ENCODE results near the gene ZDHHC14.
A peak's percentile ranks its signal among the peaks of the same experiment; 100 is the strongest.

ZDHHC14 gene

GRCh38 chr6:157666729-157667128 is 285.7 kb downstream of the ZDHHC14 start:
- no peak overlapping the region for H3K9ac ChIP-seq (ENCODE audit: low read length)
- no peaks in the 10 kb centered on the region for H3K36me3 ChIP-seq (ENCODE audit: control insufficient read depth, insufficient read depth, low read length)
- H3K4me1 ChIP-seq (ENCODE audit: control insufficient read depth, insufficient read depth, low read length) = peaks cover 3% of the 10 kb centered on the region
- no peak overlapping the region for H3K4me3 ChIP-seq (ENCODE audit: low read length)
- H3K27me3 ChIP-seq (ENCODE audit: control insufficient read depth, insufficient read depth, low read length) = no peaks in the 10 kb centered on the region
- no peak overlapping the region for H3K27ac ChIP-seq (ENCODE audit: low read depth, low read length)

GRCh38 chr6:157667211-157668008 is 286.4 kb downstream of the ZDHHC14 start:
- H3K9ac ChIP-seq (ENCODE audit: low read length) = no peak overlapping the region
- H3K36me3 ChIP-seq (ENCODE audit: control insufficient read depth, insufficient read depth, low read length) = no peaks in the 10 kb centered on the region
- H3K27ac ChIP-seq (ENCODE audit: low read depth, low read length) = no peak overlapping the region
- peaks cover 3% of the 10 kb centered on the region for H3K4me1 ChIP-seq (ENCODE audit: control insufficient read depth, insufficient read depth, low read length)
- H3K27me3 ChIP-seq (ENCODE audit: control insufficient read depth, insufficient read depth, low read length) = no peaks in the 10 kb centered on the region
- no peak overlapping the region for H3K4me3 ChIP-seq (ENCODE audit: low read length)

- no peak overlapping the region for H3K27ac ChIP-seq (ENCODE audit: low read depth, low read length)
- H3K36me3 ChIP-seq (ENCODE audit: control insufficient read depth, insufficient read depth, low read length) = no peaks in the 10 kb centered on the region
- H3K27me3 ChIP-seq (ENCODE audit: control insufficient read depth, insufficient read depth, low read length) = no peaks in the 10 kb centered on the region
- H3K4me3 ChIP-seq (ENCODE audit: low read length) = no peak overlapping the region
- no peak overlapping the region for H3K9ac ChIP-seq (ENCODE audit: low read length)
- H3K4me1 ChIP-seq (ENCODE audit: control insufficient read depth, insufficient read depth, low read length) = peaks cover 3% of the 10 kb centered on the region
These were observed 287.0 kb downstream of the ZDHHC14 start for GRCh38 chr6:157668009-157668401.

- Histone ChIP-seq H3K27ac (ENCODE audit: low read depth, low read length) (no peak overlapping the region), H3K4me1 (ENCODE audit: control insufficient read depth, insufficient read depth, low read length) (peaks cover 3% of the 10 kb centered on the region), H3K27me3 (ENCODE audit: control insufficient read depth, insufficient read depth, low read length) (no peaks in the 10 kb centered on the region), H3K9ac (ENCODE audit: low read length) (no peak overlapping the region), H3K4me3 (ENCODE audit: low read length) (no peak overlapping the region), H3K36me3 (ENCODE audit: control insufficient read depth, insufficient read depth, low read length) (no peaks in the 10 kb centered on the region)
These were observed 287.7 kb downstream of the ZDHHC14 start for GRCh38 chr6:157668713-157669112.

- no peaks in the 10 kb centered on the region for H3K27me3 ChIP-seq (ENCODE audit: control insufficient read depth, insufficient read depth, low read length)
- H3K9ac ChIP-seq (ENCODE audit: low read length) = no peak overlapping the region
- H3K4me3 ChIP-seq (ENCODE audit: low read length) = no peak overlapping the region
- peaks cover 3% of the 10 kb centered on the region for H3K4me1 ChIP-seq (ENCODE audit: control insufficient read depth, insufficient read depth, low read length)
- peak overlapping the region; percentile 15 for H3K27ac ChIP-seq (ENCODE audit: low read depth, low read length)
- H3K36me3 ChIP-seq (ENCODE audit: control insufficient read depth, insufficient read depth, low read length) = no peaks in the 10 kb centered on the region
These were observed 288.3 kb downstream of the ZDHHC14 start for GRCh38 chr6:157669323-157669722.

GRCh38 chr6:157669747-157670216 is 288.8 kb downstream of the ZDHHC14 start:
- H3K36me3 ChIP-seq (ENCODE audit: control insufficient read depth, insufficient read depth, low read length) = no peaks in the 10 kb centered on the region
- H3K9ac ChIP-seq (ENCODE audit: low read length) = no peak overlapping the region
- H3K4me3 ChIP-seq (ENCODE audit: low read length) = peak overlapping the region; percentile 38
- peak overlapping the region; percentile 62 for H3K27ac ChIP-seq (ENCODE audit: low read depth, low read length)
- no peaks in the 10 kb centered on the region for H3K27me3 ChIP-seq (ENCODE audit: control insufficient read depth, insufficient read depth, low read length)
- peaks cover 3% of the 10 kb centered on the region for H3K4me1 ChIP-seq (ENCODE audit: control insufficient read depth, insufficient read depth, low read length)

GRCh38 chr6:157670466-157671186 is 289.6 kb downstream of the ZDHHC14 start:
- Histone ChIP-seq H3K4me3 (ENCODE audit: low read length) (no peak overlapping the region), H3K27me3 (ENCODE audit: control insufficient read depth, insufficient read depth, low read length) (no peaks in the 10 kb centered on the region), H3K9ac (ENCODE audit: low read length) (no peak overlapping the region), H3K36me3 (ENCODE audit: control insufficient read depth, insufficient read depth, low read length) (no peaks in the 10 kb centered on the region), H3K4me1 (ENCODE audit: control insufficient read depth, insufficient read depth, low read length) (peaks cover 3% of the 10 kb centered on the region), H3K27ac (ENCODE audit: low read depth, low read length) (no peak overlapping the region)

GRCh38 chr6:157672726-157673412 is 291.9 kb downstream of the ZDHHC14 start:
- Histone ChIP-seq H3K4me3 (ENCODE audit: low read length) (no peak overlapping the region), H3K4me1 (ENCODE audit: control insufficient read depth, insufficient read depth, low read length) (peaks cover 3% of the 10 kb centered on the region), H3K27me3 (ENCODE audit: control insufficient read depth, insufficient read depth, low read length) (no peaks in the 10 kb centered on the region), H3K27ac (ENCODE audit: low read depth, low read length) (no peak overlapping the region), H3K9ac (ENCODE audit: low read length) (no peak overlapping the region), H3K36me3 (ENCODE audit: control insufficient read depth, insufficient read depth, low read length) (no peaks in the 10 kb centered on the region)

GRCh38 chr6:157673596-157673995 is 292.6 kb downstream of the ZDHHC14 start:
- no peak overlapping the region for H3K9ac ChIP-seq (ENCODE audit: low read length)
- H3K27ac ChIP-seq (ENCODE audit: low read depth, low read length) = no peak overlapping the region
- no peaks in the 10 kb centered on the region for H3K36me3 ChIP-seq (ENCODE audit: control insufficient read depth, insufficient read depth, low read length)
- H3K4me1 ChIP-seq (ENCODE audit: control insufficient read depth, insufficient read depth, low read length) = peaks cover 3% of the 10 kb centered on the region
- no peak overlapping the region for H3K4me3 ChIP-seq (ENCODE audit: low read length)
- no peaks in the 10 kb centered on the region for H3K27me3 ChIP-seq (ENCODE audit: control insufficient read depth, insufficient read depth, low read length)

GRCh38 chr6:157674061-157674460 is 293.1 kb downstream of the ZDHHC14 start:
- H3K27ac ChIP-seq (ENCODE audit: low read depth, low read length) = no peak overlapping the region
- H3K36me3 ChIP-seq (ENCODE audit: control insufficient read depth, insufficient read depth, low read length) = no peaks in the 10 kb centered on the region
- H3K27me3 ChIP-seq (ENCODE audit: control insufficient read depth, insufficient read depth, low read length) = no peaks in the 10 kb centered on the region
- no peak overlapping the region for H3K4me3 ChIP-seq (ENCODE audit: low read length)
- peaks cover 3% of the 10 kb centered on the region for H3K4me1 ChIP-seq (ENCODE audit: control insufficient read depth, insufficient read depth, low read length)
- no peak overlapping the region for H3K9ac ChIP-seq (ENCODE audit: low read length)

- H3K4me3 ChIP-seq (ENCODE audit: low read length) = no peak overlapping the region
- H3K27ac ChIP-seq (ENCODE audit: low read depth, low read length) = no peak overlapping the region
- no peaks in the 10 kb centered on the region for H3K36me3 ChIP-seq (ENCODE audit: control insufficient read depth, insufficient read depth, low read length)
- no peak overlapping the region for H3K9ac ChIP-seq (ENCODE audit: low read length)
- no peaks in the 10 kb centered on the region for H3K4me1 ChIP-seq (ENCODE audit: control insufficient read depth, insufficient read depth, low read length)
- H3K27me3 ChIP-seq (ENCODE audit: control insufficient read depth, insufficient read depth, low read length) = no peaks in the 10 kb centered on the region
These were observed 294.8 kb downstream of the ZDHHC14 start for GRCh38 chr6:157675831-157676230.

- H3K27me3 ChIP-seq (ENCODE audit: control insufficient read depth, insufficient read depth, low read length) = no peaks in the 10 kb centered on the region
- H3K4me3 ChIP-seq (ENCODE audit: low read length) = no peak overlapping the region
- no peaks in the 10 kb centered on the region for H3K4me1 ChIP-seq (ENCODE audit: control insufficient read depth, insufficient read depth, low read length)
- H3K27ac ChIP-seq (ENCODE audit: low read depth, low read length) = no peak overlapping the region
- H3K9ac ChIP-seq (ENCODE audit: low read length) = no peak overlapping the region
- H3K36me3 ChIP-seq (ENCODE audit: control insufficient read depth, insufficient read depth, low read length) = no peaks in the 10 kb centered on the region
These were observed 295.3 kb downstream of the ZDHHC14 start for GRCh38 chr6:157676241-157676640.
